ENCODE data around the gene HOXA3.

HOXA3 gene

GRCh38 chr7:27104341-27105058 is 47.9 kb downstream of the HOXA3 start:
- TF ChIP-seq EZH2 (optimal IDR thresholded peaks at IDR 0.05; ENCODE audit: low read depth, low read length) = no peak
- no peak for TF ChIP-seq CTCF (IDR thresholded peaks at IDR 0.05; ENCODE audit: low read length)
- no peak for TF ChIP-seq EZH2phosphoT487 (IDR thresholded peaks at IDR 0.05; ENCODE audit: low read length)
- no peaks in the 10 kb centered on the region for H4K20me1 ChIP-seq (ENCODE audit: insufficient read depth, low read length)
- no peaks in the 10 kb centered on the region for H3K9me3 ChIP-seq (replicated peaks; ENCODE audit: insufficient read depth, low read length)
- no peaks in the 10 kb centered on the region for H3K36me3 ChIP-seq (replicated peaks; ENCODE audit: insufficient read depth, low read length)
- H3K4me3 ChIP-seq (ENCODE audit: low read length) = no peak overlapping the region
- DNase-seq = no peak
- no peaks in the 10 kb centered on the region for H3K4me1 ChIP-seq (ENCODE audit: low read length)
- no peaks in the 10 kb centered on the region for H3F3A ChIP-seq (ENCODE audit: insufficient read depth, low read length)
- H3K4me2 ChIP-seq (ENCODE audit: low read depth, low read length) = no peak overlapping the region
- no peaks in the 10 kb centered on the region for H3K9me2 ChIP-seq (replicated peaks; ENCODE audit: insufficient read depth, low read length)
- no peak overlapping the region for H2AFZ ChIP-seq (ENCODE audit: low read length)
- H3K9ac ChIP-seq (ENCODE audit: low read length) = no peak overlapping the region
- H3K27me3 ChIP-seq (replicated peaks; ENCODE audit: insufficient read depth, low read length) = peaks cover 44% of the 10 kb centered on the region
- H3K79me2 ChIP-seq (ENCODE audit: low read length) = no peaks in the 10 kb centered on the region
- no peak overlapping the region for H3K27ac ChIP-seq (ENCODE audit: low read length)

- Histone ChIP-seq H3K79me2 (ENCODE audit: low read length) (no peaks in the 10 kb centered on the region), H3K27me3 (replicated peaks; ENCODE audit: insufficient read depth, low read length) (peaks cover 44% of the 10 kb centered on the region), H4K20me1 (ENCODE audit: insufficient read depth, low read length) (no peaks in the 10 kb centered on the region), H3K9me3 (replicated peaks; ENCODE audit: insufficient read depth, low read length) (no peaks in the 10 kb centered on the region), H3K36me3 (replicated peaks; ENCODE audit: insufficient read depth, low read length) (no peaks in the 10 kb centered on the region), H3K27ac (ENCODE audit: low read length) (no peak overlapping the region), H2AFZ (ENCODE audit: low read length) (no peak overlapping the region), H3K9ac (ENCODE audit: low read length) (no peak overlapping the region), H3K9me2 (replicated peaks; ENCODE audit: insufficient read depth, low read length) (no peaks in the 10 kb centered on the region), H3K4me1 (ENCODE audit: low read length) (no peaks in the 10 kb centered on the region), H3K4me2 (ENCODE audit: low read depth, low read length) (no peak overlapping the region), H3K4me3 (ENCODE audit: low read length) (no peak overlapping the region), H3F3A (ENCODE audit: insufficient read depth, low read length) (no peaks in the 10 kb centered on the region)
- no peak for DNase-seq
- TF ChIP-seq CTCF (IDR thresholded peaks at IDR 0.05; ENCODE audit: low read length) = no peak
- no peak for TF ChIP-seq EZH2phosphoT487 (IDR thresholded peaks at IDR 0.05; ENCODE audit: low read length)
- TF ChIP-seq EZH2 (optimal IDR thresholded peaks at IDR 0.05; ENCODE audit: low read depth, low read length) = no peak
Measured at GRCh38 chr7:27103489-27104226, 48.7 kb downstream of the HOXA3 start.

GRCh38 chr7:27102581-27103442 is 49.6 kb downstream of the HOXA3 start, which contains the start of gene HOXA2:
Gene HOXA2, minus strand, starts transcription at chr7:27102683. Its CDS starts 183 bp downstream, at chr7:27102500.
- peaks cover 44% of the 10 kb centered on the region for H3K27me3 ChIP-seq (replicated peaks; ENCODE audit: insufficient read depth, low read length)
- H3K4me3 ChIP-seq (ENCODE audit: low read length) = no peak within 1 kb of the TSS
- H3K27ac ChIP-seq (ENCODE audit: low read length) = no peak within 1 kb of the TSS
- H3K79me2 ChIP-seq (ENCODE audit: low read length) = no peaks in the 10 kb centered on the region
- H2AFZ ChIP-seq (ENCODE audit: low read length) = no peak within 1 kb of the TSS
- DNase-seq = no peak
- H3K9me3 ChIP-seq (replicated peaks; ENCODE audit: insufficient read depth, low read length) = no peaks in the 10 kb centered on the region
- H3K4me1 ChIP-seq (ENCODE audit: low read length) = no peaks in the 10 kb centered on the region
- no peaks in the 10 kb centered on the region for H3K9me2 ChIP-seq (replicated peaks; ENCODE audit: insufficient read depth, low read length)
- no peak within 1 kb of the TSS for H3K9ac ChIP-seq (ENCODE audit: low read length)
- H3K4me2 ChIP-seq (ENCODE audit: low read depth, low read length) = no peak within 1 kb of the TSS
- TF ChIP-seq EZH2phosphoT487 (IDR thresholded peaks at IDR 0.05; ENCODE audit: low read length) = no peak
- TF ChIP-seq EZH2 (optimal IDR thresholded peaks at IDR 0.05; ENCODE audit: low read depth, low read length) = no peak
- no peaks in the 10 kb centered on the region for H3F3A ChIP-seq (ENCODE audit: insufficient read depth, low read length)
- H4K20me1 ChIP-seq (ENCODE audit: insufficient read depth, low read length) = no peaks in the 10 kb centered on the region
- no peaks in the 10 kb centered on the region for H3K36me3 ChIP-seq (replicated peaks; ENCODE audit: insufficient read depth, low read length)

Data from MM.1S (cell line).